Ammon's horn (tissue), 1 donor: ENCODE measurements around the gene TGM5.
"Not testable (repeated sequence)": the region's sequence is repeated elsewhere in the genome, so short reads cannot be mapped to it uniquely, and the experiment has no call there.

Experiments used
- DNase-seq: peaks from one replicate; pipeline ENCODE4 v3.0.0-alpha.2; 2016; ENCODE audit warnings: low spot score

Gene TGM5

GRCh38 chr15:43276563-43277200 is 10.0 kb upstream of the TGM5 start:
- no peak for DNase-seq

- no peak for DNase-seq
These were observed 9.2 kb upstream of the TGM5 start for GRCh38 chr15:43275740-43276562.

- no peak for DNase-seq
These were observed 7.4 kb upstream of the TGM5 start for GRCh38 chr15:43274136-43274535.

- no peak for DNase-seq
These were observed 6.5 kb upstream of the TGM5 start for GRCh38 chr15:43273243-43273642.

- DNase-seq: not testable (repeated sequence)
These were observed 5.2 kb upstream of the TGM5 start for GRCh38 chr15:43271908-43272307.

- DNase-seq: no peak
These were observed 4.1 kb upstream of the TGM5 start for GRCh38 chr15:43270676-43271306.

- DNase-seq: peak; percentile 28
These were observed 3.5 kb upstream of the TGM5 start for GRCh38 chr15:43270113-43270665.

GRCh38 chr15:43268111-43269105 is 1.7 kb upstream of the TGM5 start:
- DNase-seq: no peak

- DNase-seq: no peak
These were observed 711 bp upstream of the TGM5 start for GRCh38 chr15:43267439-43267838.

- DNase-seq: no peak
These were observed 342 bp downstream of the TGM5 start for GRCh38 chr15:43266386-43266785.

GRCh38 chr15:43260011-43260615 is 6.6 kb downstream of the TGM5 start:
- DNase-seq: no peak

- no peak for DNase-seq
These were observed 7.9 kb downstream of the TGM5 start for GRCh38 chr15:43258781-43259180.

- DNase-seq: no peak
These were observed 10.4 kb downstream of the TGM5 start for GRCh38 chr15:43256341-43256740.

- DNase-seq: no peak
These were observed 11.4 kb downstream of the TGM5 start for GRCh38 chr15:43255376-43255775.

GRCh38 chr15:43253431-43254403 is 13.0 kb downstream of the TGM5 start:
- DNase-seq: no peak

- DNase-seq: no peak
These were observed 14.9 kb downstream of the TGM5 start for GRCh38 chr15:43251871-43252250.

- DNase-seq: no peak
These were observed 15.4 kb downstream of the TGM5 start for GRCh38 chr15:43251185-43251870.

- DNase-seq: no peak
These were observed 15.9 kb downstream of the TGM5 start for GRCh38 chr15:43250785-43251184.

GRCh38 chr15:43249699-43250203 is 17.0 kb downstream of the TGM5 start:
- no peak for DNase-seq
